NAMALWA (cell line): ENCODE results near the gene CD2BP2.

Source experiments
- DNase-seq: peaks from one replicate; pipeline ENCODE4 v3.0.0-alpha.2; 2015; ENCODE audit warnings: low spot score

CD2BP2 gene

GRCh38 chr16:30378236-30379157 lies 23.4 kb upstream of the CD2BP2 start:
- peak; percentile 98 for DNase-seq

DNA sequence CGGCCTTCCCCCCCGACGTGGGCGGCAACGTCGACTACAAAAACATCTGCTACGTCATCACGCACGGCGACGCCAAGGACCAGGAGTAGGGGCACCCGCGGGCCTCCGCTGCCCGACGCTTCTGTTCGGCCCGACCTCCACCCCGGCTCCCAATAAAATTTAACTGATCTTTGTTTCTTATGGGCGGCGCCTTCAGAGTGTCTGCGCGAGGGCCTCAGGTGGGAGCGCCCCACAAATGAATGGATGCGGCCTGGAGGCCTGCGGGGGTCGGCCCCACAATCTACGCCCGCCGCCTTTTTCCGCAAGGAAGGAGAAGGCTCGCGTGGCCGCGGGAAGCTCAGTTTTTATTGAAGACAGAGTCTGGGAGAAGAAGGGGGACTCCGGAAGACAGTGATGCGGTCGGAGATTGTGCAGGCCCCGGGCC lies 22.7 kb upstream of the CD2BP2 start:
- peak; percentile 93 for DNase-seq

GRCh38 chr16:30377050-30377811 lies 22.1 kb upstream of the CD2BP2 start:
- DNase-seq, result no peak

- no peak for DNase-seq
Measured at GRCh38 chr16:30376461-30376902, 21.4 kb upstream of the CD2BP2 start.

DNA sequence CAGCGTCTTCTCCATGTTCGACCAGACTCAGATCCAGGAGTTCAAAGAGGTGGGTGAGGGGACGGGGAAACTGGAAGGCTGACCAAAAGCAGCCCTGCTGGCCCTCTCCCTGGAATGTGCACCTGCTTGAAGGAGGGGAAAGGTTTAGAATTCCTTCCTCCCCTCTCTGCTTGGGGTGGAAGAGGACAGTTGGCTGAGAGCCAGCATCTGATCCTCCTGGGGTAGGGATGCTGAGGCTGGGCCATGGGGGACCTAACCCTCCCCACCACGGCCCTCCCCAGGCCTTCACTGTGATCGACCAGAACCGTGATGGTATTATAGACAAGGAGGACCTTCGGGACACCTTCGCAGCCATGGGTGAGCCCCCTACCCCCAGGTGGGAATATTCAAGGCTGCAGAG lies 20.8 kb upstream of the CD2BP2 start:
- DNase-seq, result no peak

DNA sequence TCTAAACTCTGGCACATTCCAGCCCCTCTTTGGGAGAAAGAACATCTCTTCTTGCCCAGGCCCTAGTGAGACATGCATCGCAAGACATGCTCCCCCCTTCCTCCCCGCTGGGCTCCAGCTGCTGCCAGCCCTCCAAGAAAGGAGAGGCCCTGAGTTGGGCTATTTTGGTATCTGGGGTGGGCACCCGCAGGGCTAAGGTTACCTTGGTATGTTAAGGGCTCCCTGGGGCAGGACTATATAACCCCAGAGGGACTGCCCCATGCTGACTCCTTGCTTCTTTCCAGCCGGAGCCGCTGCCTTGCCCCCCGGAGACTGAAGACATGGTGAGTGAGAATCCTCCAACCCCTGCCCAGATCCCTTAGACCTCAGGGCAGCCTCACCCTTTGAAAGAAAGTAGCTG lies 19.4 kb upstream of the CD2BP2 start, which contains the start of gene MYL11:
TSS of gene MYL11 (plus strand) at position 265 of the 400 bp plus-strand sequence. CDS start at position 321, 56 bp downstream.
- no peak for DNase-seq

DNA sequence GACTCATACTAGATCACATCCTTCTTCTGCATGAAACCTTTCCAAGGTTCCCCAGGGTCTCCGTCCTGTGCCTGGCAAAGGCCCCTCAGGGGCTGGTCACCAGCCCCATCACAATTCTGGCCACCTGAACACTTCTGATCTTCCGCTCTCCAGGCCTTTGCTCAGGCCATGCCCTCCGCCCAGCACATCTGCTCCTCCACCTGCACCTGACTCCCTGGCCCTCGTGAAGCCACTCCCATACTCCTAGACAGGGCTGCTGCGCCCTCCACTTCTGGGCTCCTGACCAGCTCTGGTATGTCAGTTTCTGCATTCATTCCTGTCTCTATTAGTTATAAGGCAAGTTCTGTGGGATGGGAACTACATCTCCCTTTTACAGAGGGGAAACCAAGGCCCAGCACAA lies 17.6 kb upstream of the CD2BP2 start:
- peak; percentile 31 for DNase-seq

DNA sequence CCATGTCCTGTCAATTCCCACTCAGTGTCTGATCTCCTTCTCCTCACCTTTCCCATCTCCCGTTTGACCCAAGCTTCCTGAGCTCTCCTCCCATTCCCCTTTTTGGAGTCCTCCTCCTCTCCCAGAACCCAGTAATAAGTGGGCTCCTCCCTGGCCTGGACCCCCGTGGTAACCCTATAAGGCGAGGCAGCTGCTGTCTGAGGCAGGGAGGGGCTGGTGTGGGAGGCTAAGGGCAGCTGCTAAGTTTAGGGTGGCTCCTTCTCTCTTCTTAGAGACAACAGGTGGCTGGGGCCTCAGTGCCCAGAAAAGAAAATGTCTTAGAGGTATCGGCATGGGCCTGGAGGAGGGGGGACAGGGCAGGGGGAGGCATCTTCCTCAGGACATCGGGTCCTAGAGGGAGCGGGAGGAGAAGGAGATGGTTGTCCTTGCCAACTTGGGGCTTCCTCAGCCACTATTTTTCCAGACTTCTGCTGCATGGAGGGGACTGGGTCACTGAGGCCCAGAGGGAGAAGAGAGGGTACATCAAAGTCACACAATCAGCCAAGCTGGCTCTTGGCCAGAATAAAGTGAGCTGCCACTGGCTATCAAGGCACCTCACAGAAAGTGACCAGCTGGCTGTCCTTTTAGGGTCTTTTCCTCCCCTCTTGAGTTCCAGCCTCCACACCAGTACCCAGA lies 17.1 kb upstream of the CD2BP2 start:
- peak; percentile 65 for DNase-seq

GRCh38 chr16:30371248-30371816 lies 16.2 kb upstream of the CD2BP2 start:
- DNase-seq, result no peak

DNA sequence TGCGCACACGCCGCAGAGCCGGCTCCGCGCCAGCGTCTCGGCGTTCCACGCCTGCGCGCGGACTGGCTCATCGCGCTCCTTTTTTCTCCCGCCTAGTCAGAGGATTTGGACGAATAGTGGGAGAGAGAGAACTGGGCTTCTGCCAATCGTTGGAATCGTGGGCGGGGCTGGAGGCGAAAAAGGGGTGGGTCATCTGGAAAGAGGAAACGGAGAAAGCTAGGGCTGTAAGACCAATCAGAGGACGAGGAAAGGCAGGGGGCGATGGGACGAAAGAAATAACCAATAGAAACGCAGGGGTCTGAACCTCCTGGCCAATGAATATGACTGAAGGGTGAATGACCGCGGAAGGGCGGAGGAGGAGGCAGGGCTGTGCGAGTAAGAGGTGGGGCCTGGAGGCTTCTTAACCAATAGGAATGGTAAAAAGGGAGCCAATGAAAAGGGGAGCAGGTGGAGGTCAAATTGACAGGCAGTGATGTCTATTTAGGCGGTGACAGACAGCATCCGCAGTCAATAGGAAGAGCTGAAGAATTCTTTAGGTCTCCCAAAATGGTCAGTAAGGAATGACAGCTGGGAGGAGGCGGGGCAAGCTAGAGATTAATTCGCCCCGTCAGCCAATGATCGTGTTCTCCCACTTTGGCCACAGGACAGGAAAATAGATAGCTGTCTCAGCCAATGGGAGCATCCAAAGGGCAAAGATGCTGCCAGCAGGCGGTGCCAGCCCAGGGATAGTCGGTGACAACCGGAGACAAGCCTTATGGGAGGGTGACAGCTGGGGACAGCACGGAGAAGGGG lies 15.5 kb upstream of the CD2BP2 start, which contains the start of gene TBC1D10B:
TSS of gene TBC1D10B (minus strand) at position 39 of the 792 bp plus-strand sequence. CDS start 311 bp downstream, outside the sequence.
- DNase-seq, result peak; percentile 100

GRCh38 chr16:30369938-30370455 lies 14.9 kb upstream of the CD2BP2 start:
- no peak for DNase-seq

DNA sequence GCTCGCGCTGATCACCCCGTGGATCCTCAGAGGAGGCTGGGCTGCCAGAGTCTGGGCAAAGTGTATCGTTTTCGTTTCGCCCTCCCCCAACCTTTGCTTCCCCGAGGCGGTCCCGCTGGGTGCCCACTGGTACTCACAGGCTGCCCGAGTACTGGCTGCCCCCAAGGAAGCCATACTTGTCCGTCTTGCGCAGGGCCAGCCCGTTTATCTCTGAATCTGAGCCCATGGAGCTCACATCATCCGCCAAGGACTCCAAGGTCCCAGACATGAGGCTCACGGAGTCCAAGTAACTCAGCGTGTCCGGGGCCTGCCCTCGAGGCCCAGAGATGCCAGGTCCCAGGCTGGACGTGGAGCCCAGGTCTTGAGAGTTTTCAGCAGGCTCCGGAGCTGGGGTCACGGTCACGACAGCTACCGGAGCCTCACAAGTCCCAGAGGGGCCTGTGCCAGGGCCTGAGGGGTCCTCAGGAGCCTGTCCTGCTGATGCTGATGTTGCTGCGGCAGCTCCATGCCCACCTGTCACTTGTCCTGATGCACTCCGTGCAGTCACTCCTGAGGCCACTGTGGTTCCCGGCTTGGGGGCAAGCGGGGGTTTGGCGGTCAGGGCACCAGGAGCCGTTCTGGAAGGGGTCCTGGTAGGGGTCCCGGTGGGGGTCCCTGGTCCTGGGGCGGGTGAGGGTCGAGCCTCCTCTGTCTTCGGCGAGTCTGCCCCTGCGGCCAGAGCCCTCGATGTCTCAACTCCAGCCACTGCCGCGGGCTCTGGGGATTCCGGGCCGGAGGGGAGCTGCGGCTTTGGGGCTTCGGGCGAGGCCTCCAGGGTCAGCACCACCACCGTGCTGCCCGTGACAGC lies 14.2 kb upstream of the CD2BP2 start:
- peak; percentile 33 for DNase-seq

GRCh38 chr16:30368792-30369090 lies 13.6 kb upstream of the CD2BP2 start:
- DNase-seq, result peak; percentile 35

DNA sequence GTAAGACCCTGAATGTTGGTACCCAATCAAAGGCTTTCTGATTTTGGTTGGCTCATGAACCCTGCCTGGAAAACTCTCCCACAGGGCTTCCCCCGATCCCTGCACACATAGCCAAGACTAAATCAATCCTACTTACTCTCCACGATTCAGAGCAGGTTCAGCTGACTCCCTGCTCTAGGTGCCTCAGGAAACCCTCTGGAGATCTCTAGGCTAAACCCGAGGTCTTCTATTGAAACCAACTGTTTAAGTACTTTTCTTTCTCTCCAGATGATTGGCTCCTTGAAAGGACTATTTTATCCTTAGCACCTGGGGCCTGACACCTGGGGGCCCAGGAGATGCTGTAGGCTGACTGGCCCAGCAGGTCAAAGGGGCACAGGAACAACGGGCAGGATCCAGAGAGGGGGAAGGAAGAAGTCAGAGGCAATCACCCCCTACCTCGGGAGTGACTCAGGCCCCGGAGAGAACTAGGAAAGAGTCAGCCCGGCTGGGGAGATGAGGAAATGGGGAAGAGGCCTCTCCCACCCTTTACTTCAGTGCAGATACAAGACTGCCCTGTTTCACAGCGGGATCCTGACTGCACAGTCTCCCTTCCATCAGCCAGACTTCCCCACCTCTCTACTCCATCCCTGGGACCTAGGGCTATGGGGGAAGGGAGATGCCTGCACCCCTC lies 13.1 kb upstream of the CD2BP2 start:
- DNase-seq, result no peak

GRCh38 chr16:30367349-30368009 lies 12.4 kb upstream of the CD2BP2 start:
- no peak for DNase-seq

- DNase-seq, result no peak
Measured at GRCh38 chr16:30366511-30366910, 11.4 kb upstream of the CD2BP2 start.

DNA sequence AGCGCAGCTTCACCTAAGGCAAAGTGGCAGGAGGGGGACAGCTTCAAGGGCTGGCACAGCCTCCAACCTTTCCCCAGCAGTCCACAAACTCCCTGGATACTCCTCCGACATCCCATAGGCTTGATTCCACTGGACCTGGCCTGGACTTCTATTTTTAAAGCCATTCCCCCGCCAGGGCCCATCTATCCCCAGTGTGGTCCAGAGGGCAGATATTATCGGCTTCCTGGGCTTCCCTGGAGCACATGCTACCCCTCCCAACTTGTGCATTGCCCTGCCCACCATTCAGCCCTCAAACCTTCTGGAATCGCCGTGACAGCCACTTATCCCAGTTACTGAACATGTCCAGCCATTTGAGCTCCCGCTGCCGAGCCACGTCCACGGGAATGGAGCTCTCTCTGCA lies 10.1 kb upstream of the CD2BP2 start:
- no peak for DNase-seq

- DNase-seq, result no peak
Measured at GRCh38 chr16:30361180-30361579, 6.1 kb upstream of the CD2BP2 start.

DNA sequence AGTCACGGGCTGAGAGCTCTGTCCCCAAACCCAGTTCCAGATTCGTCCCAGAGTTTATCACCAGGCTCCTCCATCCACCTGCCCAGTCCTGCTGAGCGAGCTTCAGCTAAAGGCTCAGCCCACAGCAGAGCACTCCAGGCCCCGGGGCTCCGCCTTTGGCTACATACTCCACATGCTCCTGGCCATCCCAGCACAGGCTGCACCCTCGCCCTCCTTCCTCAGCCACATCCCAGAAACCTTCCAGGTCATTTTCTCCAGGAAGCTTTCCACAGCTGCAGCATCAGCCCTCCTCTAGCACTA lies 4.7 kb upstream of the CD2BP2 start:
- no peak for DNase-seq
